ENCODE results near the gene PHF21A.

GRCh38 chr11:46141597-46141996 is 20.3 kb upstream of the PHF21A start:
- no peak for TF ChIP-seq CTCF (optimal IDR thresholded peaks at IDR 0.05 in 1 of 3, IDR thresholded peaks at IDR 0.05 in 1 of 3, conservative IDR thresholded peaks at IDR 0.05 in 1 of 3; ENCODE audit: extremely low read depth in 1 of 3, insufficient read depth in 2 of 3, low read length in 3 of 3)
- TF ChIP-seq EZH2 (IDR thresholded peaks at IDR 0.05; ENCODE audit: low read length): no peak

Data from keratinocyte (primary cell).